Prostate gland (tissue), 2 donors: Measurements from ENCODE around the gene PPM1J. TPM values are rescaled to one million over a fixed set of nuclear protein-coding genes. Genes with fewer than 3 reads are reported as not detected.

Source experiments
- DNase-seq: peaks from one replicate; pipeline ENCODE4 v3.0.0-alpha.2; 2019; ENCODE audit warnings: low spot score
- H3K27ac ChIP-seq, 2 donors: fragments of 200-600 bp; sonication (generic); 2 replicates each; pipeline ENCODE4 v1.5.1; 2017 to 2019
- H3K27me3 ChIP-seq: fragments of 200-600 bp; sonication (generic); replicated peaks from 2 replicates; pipeline ENCODE4 v1.5.1; 2019; ENCODE audit not compliant: insufficient read depth
- H3K36me3 ChIP-seq, 2 donors: fragments of 200-600 bp; sonication (generic); 1 replicate in 1 of 2; 2 replicates in 1 of 2; pipeline versions ENCODE4 v1.5.1 to v1.8.1; 2017 to 2019
- H3K4me1 ChIP-seq: fragments of 200-600 bp; sonication (generic); replicated peaks from 2 replicates; pipeline ENCODE4 v1.5.1; 2019
- H3K4me3 ChIP-seq, 2 donors: fragments of 200-600 bp; sonication (generic); 2 replicates each; pipeline ENCODE4 v1.5.1; 2017 to 2019
- H3K9me3 ChIP-seq: fragments of 200-600 bp; sonication (generic); 2 replicates; pipeline ENCODE4 v1.5.1; 2017
- CTCF ChIP-seq, 4 experiments: fragments of 200-600 bp in 2 of 4; fragments of 450-650 bp in 2 of 4; sonication (generic) in 2 of 4; IDR thresholded peaks; 1 replicate in 3 of 4; 2 replicates in 1 of 4; pipeline ENCODE4 v1.5.1; 2016 to 2019; ENCODE audit warnings: antibody characterized with exemption in 4 of 4, mild to moderate bottlenecking in 2 of 4, moderate library complexity in 2 of 4
- POLR2A ChIP-seq: fragments of 450-650 bp; IDR thresholded peaks from one replicate; pipeline ENCODE4 v1.6.1; 2016; ENCODE audit warnings: antibody characterized with exemption, mild to moderate bottlenecking
- POLR2AphosphoS5 ChIP-seq: sonication (generic); formaldehyde crosslinking; IDR thresholded peaks from one replicate; pipeline ENCODE4 v1.6.1; 2017; ENCODE audit warnings: antibody characterized with exemption
- WGBS: methylation state at CpG from one replicate; pipeline ENCODE4 v1.1.5; 2018; 5-methylcytosine and 5-hydroxymethylcytosine counted together
- intact Hi-C: fragments of 100-400 bp; cut with DNase I; formaldehyde crosslinking; loops from one replicate; pipeline ENCODE4 v1.14.2; 2022
- total RNA-seq, 2 donors: library from RNA; depleted of rRNA; stranded (reverse); fragments of >200 nt; gene quantifications; one replicate each; pipeline ENCODE4 v1.1.0, GENCODE V29; 2016

Gene PPM1J
- total RNA-seq, 2 donors from 2014 or later = 2.0 to 16.8 TPM

GRCh38 chr1:112716133-112716720 lies 1.1 kb upstream of the PPM1J start:
- H3K4me1 ChIP-seq = peaks cover 4% of the 10 kb centered on the region
- peak; percentile 88 for DNase-seq
- no peak for TF ChIP-seq POLR2A
- TF ChIP-seq CTCF (IDR thresholded peaks at IDR 0.05) = peak; percentile 92 to 98 (median 96)
- TF ChIP-seq POLR2AphosphoS5 = peak; percentile 63
- H3K36me3 ChIP-seq = no peaks in the 10 kb centered on the region
- H3K27me3 ChIP-seq = no peaks in the 10 kb centered on the region
- 16% methylated on average over 13 of the region's 13 CpGs for WGBS
- H3K9me3 ChIP-seq = no peaks in the 10 kb centered on the region
- intact Hi-C loops = loop anchor here (1.0 to 10.0 kb wide), 4 partner anchors 241 to 961 kb away; partner anchors contain the start of genes LRIG2 and SLC16A1
- H3K4me3 ChIP-seq = peak overlapping the region; percentile 52 to 65
- peak overlapping the region; percentile 67 to 75 for H3K27ac ChIP-seq

GRCh38 chr1:112714313-112715263 lies 544 bp downstream of the PPM1J start:
- H3K4me3 ChIP-seq = peak overlapping the region; percentile 52 to 65
- H3K9me3 ChIP-seq = no peaks in the 10 kb centered on the region
- peaks cover 4% of the 10 kb centered on the region for H3K4me1 ChIP-seq
- no peak for DNase-seq
- intact Hi-C loops = loop anchor here (5.0 to 10.0 kb wide), 3 partner anchors 243 to 963 kb away; partner anchors contain the start of genes LRIG2 and SLC16A1
- 1% methylated on average over 41 of the region's 86 CpGs for WGBS
- TF ChIP-seq POLR2AphosphoS5 = no peak
- TF ChIP-seq POLR2A = peak; percentile 50
- TF ChIP-seq CTCF (IDR thresholded peaks at IDR 0.05) = peak in 1 of 4 experiments; percentile 9
- no peaks in the 10 kb centered on the region for H3K36me3 ChIP-seq
- H3K27ac ChIP-seq = peak overlapping the region; percentile 67 to 75
- H3K27me3 ChIP-seq = no peaks in the 10 kb centered on the region

DNA sequence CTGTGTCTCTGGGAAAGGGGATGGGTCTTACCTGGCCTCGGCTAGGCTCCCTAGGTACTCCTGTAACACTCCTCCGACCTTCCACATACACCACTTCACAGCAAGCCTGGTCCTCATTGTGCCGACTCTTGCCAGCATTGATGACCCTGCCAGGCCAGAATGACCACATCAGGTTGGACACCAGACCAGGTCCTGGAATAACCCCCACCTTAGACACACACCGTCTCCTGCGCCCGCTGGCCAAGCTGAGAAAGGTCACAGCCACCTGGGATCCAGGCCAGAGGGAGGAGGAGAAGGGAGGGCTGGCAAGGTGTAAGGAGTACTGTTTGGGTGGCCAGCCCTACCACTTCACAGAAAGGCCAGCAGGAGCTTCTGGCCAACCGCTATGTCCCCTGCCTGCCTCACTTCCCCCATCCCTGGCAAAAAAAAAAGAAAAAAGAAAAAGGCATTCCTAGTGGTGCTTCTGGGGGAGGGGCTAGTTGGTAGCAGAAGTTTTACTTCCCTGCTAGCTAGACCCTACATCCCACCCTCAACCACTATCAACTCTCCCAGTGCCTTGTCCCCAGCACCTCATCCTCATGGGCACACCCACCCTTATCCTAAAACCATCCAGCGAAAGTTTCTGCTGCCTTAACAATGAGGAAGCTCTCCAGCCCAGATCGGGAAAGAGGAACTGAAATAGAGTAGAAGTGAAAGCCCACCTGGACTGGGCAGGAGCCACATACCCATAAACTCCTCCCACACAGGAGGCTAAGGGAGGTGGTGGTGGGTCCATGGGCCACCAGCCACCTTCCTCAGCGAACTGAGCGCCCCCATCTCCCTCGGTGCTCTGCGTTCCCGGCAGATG lies 1.4 kb downstream of the PPM1J start:
- H3K27me3 ChIP-seq = no peaks in the 10 kb centered on the region
- no peak overlapping the region for H3K27ac ChIP-seq
- WGBS = 45% methylated on average over 14 of the region's 14 CpGs
- intact Hi-C loops = loop anchor here (10.0 kb wide), 1 partner anchor 361 kb away; the partner anchor contains the start of gene LRIG2
- H3K9me3 ChIP-seq = no peaks in the 10 kb centered on the region
- DNase-seq = no peak
- peak overlapping the region; percentile 52 to 65 for H3K4me3 ChIP-seq
- no peaks in the 10 kb centered on the region for H3K36me3 ChIP-seq
- no peak for TF ChIP-seq CTCF (IDR thresholded peaks at IDR 0.05)
- TF ChIP-seq POLR2A = no peak
- TF ChIP-seq POLR2AphosphoS5 = no peak
- peaks cover 4% of the 10 kb centered on the region for H3K4me1 ChIP-seq

GRCh38 chr1:112712701-112713128 lies 2.4 kb downstream of the PPM1J start:
- Histone ChIP-seq H3K4me1 (peaks cover 4% of the 10 kb centered on the region), H3K9me3 (no peaks in the 10 kb centered on the region), H3K36me3 (no peaks in the 10 kb centered on the region), H3K27me3 (no peaks in the 10 kb centered on the region), H3K4me3 (no peak overlapping the region), H3K27ac (no peak overlapping the region)
- DNase-seq = no peak
- 81% methylated on average over 9 of the region's 9 CpGs for WGBS
- intact Hi-C loops = loop anchor here (10.0 kb wide), 1 partner anchor 362 kb away; the partner anchor contains the start of gene LRIG2
- TF ChIP-seq POLR2AphosphoS5 = no peak
- no peak for TF ChIP-seq POLR2A
- TF ChIP-seq CTCF (IDR thresholded peaks at IDR 0.05) = no peak
